Endothelial cell of umbilical vein (primary cell): ENCODE results near the gene AFF1. TPM values are rescaled to one million over a fixed set of nuclear protein-coding genes. Genes with fewer than 3 reads are reported as not detected.

ENCODE experiments used
- BruUV-seq: library from RNA; stranded (reverse); fragments of 400-500 nt; replicated peaks from 2 replicates; lab custom pipeline; 2021; lab: Mats Ljungman, UMichigan
- CTCF ChIA-PET: fragments of 300-600, 350-600 bp; sonication (Branson Sonifier 250); formaldehyde crosslinking; loops from one replicate; lab custom pipeline; 2021; ENCODE audit warnings: antibody characterized with exemption, inconsistent platforms; lab: Charles Lee
- POLR2A ChIA-PET: fragments of 300-600, 350-600 bp; sonication (Branson Sonifier 250); formaldehyde crosslinking; loops from one replicate; lab custom pipeline; 2021; ENCODE audit warnings: antibody characterized with exemption, inconsistent platforms; lab: Charles Lee
- DNase-seq: peaks from one replicate; pipeline ENCODE4 v3.0.0-alpha.2; 2011; ENCODE audit warnings: low read depth, low spot score
- FAIRE-seq: peaks from 2 replicates; lab custom pipeline; 2011; peaks lifted over from hg19 to GRCh38; lab: Jason Lieb, UNC
- H2AFZ ChIP-seq: 2 replicates; pipeline ENCODE4 v1.6.0; 2012; ENCODE audit warnings: low read depth, low read length, control low read depth, inconsistent platforms
- H3K27ac ChIP-seq: 2 replicates; pipeline ENCODE4 v1.5.1; 2011; ENCODE audit warnings: low read depth, mild to moderate bottlenecking, control low read depth, low read length, moderate library complexity; ENCODE audit not compliant: insufficient read depth
- H3K27me3 ChIP-seq, 2 experiments: 2 replicates each; pipeline versions ENCODE4 v1.6.0 to v1.6.1; 2011; ENCODE audit warnings: low read length in 2 of 2, mixed read lengths in 1 of 2; ENCODE audit not compliant: control insufficient read depth in 2 of 2, insufficient read depth in 2 of 2
- H3K36me3 ChIP-seq, 2 experiments: 2 replicates in 1 of 2; 3 replicates in 1 of 2; pipeline ENCODE4 v1.5.1; 2011; ENCODE audit warnings: low read length in 2 of 2, mild to moderate bottlenecking in 1 of 2, moderate library complexity in 1 of 2; ENCODE audit not compliant: control insufficient read depth in 2 of 2, insufficient read depth in 2 of 2; ENCODE audit errors: extremely low read depth in 1 of 2
- H3K4me1 ChIP-seq: 3 replicates; pipeline ENCODE4 v1.5.1; 2011; ENCODE audit warnings: mild to moderate bottlenecking, low read length; ENCODE audit not compliant: control insufficient read depth, insufficient read depth; ENCODE audit errors: extremely low read depth
- H3K4me2 ChIP-seq: 2 replicates; pipeline ENCODE4 v1.6.1; 2011; ENCODE audit warnings: low read length, control low read depth, mixed read lengths; ENCODE audit not compliant: insufficient read depth
- H3K4me3 ChIP-seq, 3 experiments: fragments of 200-600 bp in 1 of 3; sonication (generic), shearing (Covaris generic) in 1 of 3; replicated peaks in 1 of 3; 2 replicates each; pipeline ENCODE4 v1.5.1; 2011 to 2016; ENCODE audit warnings: control low read depth in 3 of 3, low read length in 3 of 3, mild to moderate bottlenecking in 2 of 3, inconsistent platforms in 1 of 3, low read depth in 1 of 3, moderate library complexity in 1 of 3; ENCODE audit not compliant: insufficient read depth in 1 of 3
- H3K79me2 ChIP-seq: 2 replicates; pipeline ENCODE4 v1.6.0; 2012; ENCODE audit warnings: low read length, inconsistent platforms; ENCODE audit not compliant: control insufficient read depth, insufficient read depth
- H3K9ac ChIP-seq: replicated peaks from 2 replicates; pipeline ENCODE3; 2011; ENCODE audit warnings: low read length, control low read depth; ENCODE audit not compliant: insufficient read depth; ENCODE audit errors: extremely low read depth
- H3K9me1 ChIP-seq: replicated peaks from 3 replicates; pipeline ENCODE4 v1.6.0; 2011; ENCODE audit warnings: mild to moderate bottlenecking, low read length; ENCODE audit not compliant: control insufficient read depth, insufficient read depth; ENCODE audit errors: extremely low read depth
- H3K9me3 ChIP-seq: replicated peaks from 2 replicates; pipeline ENCODE4 v1.5.1; 2012; ENCODE audit warnings: low read length, inconsistent platforms; ENCODE audit not compliant: control insufficient read depth, insufficient read depth
- H4K20me1 ChIP-seq: replicated peaks from 2 replicates; pipeline ENCODE3; 2011; ENCODE audit warnings: mild to moderate bottlenecking, low read length; ENCODE audit not compliant: control insufficient read depth, insufficient read depth; ENCODE audit errors: extremely low read depth
- CTCF ChIP-seq, 2 donors: IDR thresholded peaks; 1 replicate in 1 of 2; 2 replicates in 1 of 2; pipeline ENCODE4 v1.5.1; 2011; ENCODE audit warnings: low read length in 2 of 2, mild to moderate bottlenecking in 2 of 2, moderate library complexity in 2 of 2, control low read depth in 1 of 2, inconsistent platforms in 1 of 2, low read depth in 1 of 2; ENCODE audit not compliant: insufficient read depth in 1 of 2; ENCODE audit errors: extremely low read depth in 1 of 2
- EZH2 ChIP-seq: IDR thresholded peaks from 2 replicates; pipeline ENCODE4 v1.6.1; 2012; ENCODE audit warnings: borderline replicate concordance, low read depth, mild to moderate bottlenecking, moderate library complexity, low read length, inconsistent platforms; ENCODE audit not compliant: severe bottlenecking
- FOS ChIP-seq: IDR thresholded peaks from 2 replicates; pipeline ENCODE4 v1.6.1; 2011; ENCODE audit warnings: mild to moderate bottlenecking, low read length, moderate library complexity, borderline replicate concordance; ENCODE audit not compliant: insufficient read depth
- GATA2 ChIP-seq: IDR thresholded peaks from 2 replicates; pipeline ENCODE4 v1.7.0; 2011; ENCODE audit warnings: low read depth, mild to moderate bottlenecking, moderate library complexity, mixed read lengths, low read length; ENCODE audit not compliant: insufficient read length, insufficient read depth
- JUN ChIP-seq: IDR thresholded peaks from 2 replicates; pipeline ENCODE4 v1.6.1; 2011; ENCODE audit warnings: borderline replicate concordance, low read depth; ENCODE audit not compliant: insufficient read length, insufficient read depth
- MAX ChIP-seq: IDR thresholded peaks from 2 replicates; pipeline ENCODE4 v1.6.1; 2011; ENCODE audit not compliant: insufficient read depth, insufficient read length
- MYC ChIP-seq: IDR thresholded peaks from one replicate; pipeline ENCODE4 v1.6.1; 2011; ENCODE audit warnings: mild to moderate bottlenecking, low read depth, low read length
- POLR2A ChIP-seq: IDR thresholded peaks from 2 replicates; pipeline ENCODE4 v1.6.1; 2012; ENCODE audit warnings: low read depth, mild to moderate bottlenecking, control low read depth, low read length
- POLR2AphosphoS5 ChIP-seq: IDR thresholded peaks from 2 replicates; pipeline ENCODE4 v1.6.1; 2012; ENCODE audit warnings: low read depth, mild to moderate bottlenecking, control low read depth, low read length, moderate library complexity; ENCODE audit not compliant: insufficient read depth
- dilution Hi-C: fragments of 300-500 bp; cut with MboI; formaldehyde crosslinking; loops from one replicate; pipeline ENCODE4 v1.15.0; 2019; ENCODE audit warnings: low sequenced_read_pairs; ENCODE audit not compliant: extremely low pct_ligation_motif_present
- intact Hi-C: fragments of 100-400 bp; cut with micrococcal nuclease; formaldehyde crosslinking; loops from one replicate; pipeline ENCODE4 v1.10.0; 2022
- polyA plus RNA-seq, 4 experiments: library from polyadenylated mRNA; depleted of rRNA in 3 of 4; stranded (reverse) in 3 of 4; unstranded in 1 of 4; fragments of >200 nt; gene quantifications; 2 replicates each; pipeline versions ENCODE4 v1.2.1 to v1.2.3, GENCODE V29; 2011 to 2012; ENCODE audit warnings: missing spikeins in 1 of 4
- total RNA-seq: library from RNA; stranded (reverse); gene quantifications from 2 replicates; pipeline ENCODE4 v1.2.3, GENCODE V29; 2021

The AFF1 gene
- total and polyA plus RNA-seq, 2 donors (not counting 3 experiments of a cell fraction or from before 2014, with no cell fraction given), result 26.2 to 106 TPM

DNA sequence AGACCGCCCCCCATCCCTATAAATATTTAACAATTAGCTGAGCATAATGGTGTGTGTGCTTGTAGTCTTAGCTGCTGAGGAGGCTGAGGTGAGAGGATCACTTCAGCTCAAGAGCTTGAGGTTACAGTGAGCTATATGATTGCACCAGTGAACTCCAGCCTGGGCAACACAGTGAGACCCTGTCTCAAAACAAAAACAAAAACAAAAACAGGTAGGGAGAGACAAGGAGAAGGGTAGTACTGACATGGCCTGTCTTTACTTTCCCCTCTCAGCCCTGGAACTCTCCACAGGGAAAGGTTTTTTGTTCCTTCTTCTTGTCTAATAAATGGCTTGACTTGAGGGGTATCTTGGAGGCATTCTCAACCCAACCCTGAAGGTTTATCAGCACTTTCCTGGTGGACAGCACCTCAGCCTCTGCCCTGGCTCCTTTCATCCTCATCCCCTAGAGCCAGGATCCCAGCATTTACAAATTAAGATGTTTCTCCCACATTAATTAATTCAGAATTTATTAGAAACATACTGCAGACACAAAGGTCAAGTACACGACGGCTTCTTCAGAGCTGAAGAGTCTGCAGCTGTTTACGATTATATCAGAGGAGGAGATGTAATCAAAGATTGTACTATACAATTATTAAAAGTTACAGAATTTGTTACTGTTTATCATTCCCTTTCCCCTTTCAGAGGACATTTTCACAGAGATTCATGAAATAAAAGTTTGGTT, 131.8 kb downstream of the AFF1 start:
- H3K9me1 ChIP-seq, result no peaks in the 10 kb centered on the region
- no peak overlapping the region for H3K9ac ChIP-seq
- H3K4me2 ChIP-seq, result no peak overlapping the region
- DNase-seq (no peak), FAIRE-seq (no peak)
- no peaks in the 10 kb centered on the region for H3K9me3 ChIP-seq
- intact Hi-C loops (no loop called here), dilution Hi-C loops (no loop called here)
- peaks cover 31% of the 10 kb centered on the region for H3K79me2 ChIP-seq
- BruUV-seq, result no TSS peak
- H3K27me3 ChIP-seq, result no peaks in the 10 kb centered on the region
- TF ChIP-seq MAX (no peak), EZH2 (no peak), POLR2A (no peak), MYC (no peak), GATA2 (no peak), POLR2AphosphoS5 (no peak), JUN (no peak), CTCF (IDR thresholded peaks at IDR 0.05; ENCODE audit: extremely low read depth in 1 of 2, insufficient read depth in 1 of 2, low read depth in 1 of 2, low read length in 2 of 2) (no peak), FOS (no peak)
- CTCF ChIA-PET, result no interaction called here
- H3K4me3 ChIP-seq, result no peak overlapping the region
- no peaks in the 10 kb centered on the region for H3K4me1 ChIP-seq
- H3K27ac ChIP-seq, result no peak overlapping the region
- H2AFZ ChIP-seq, result no peak overlapping the region
- H3K36me3 ChIP-seq, result no peaks in the 10 kb centered on the region
- H4K20me1 ChIP-seq, result no peaks in the 10 kb centered on the region
- POLR2A ChIA-PET, result no interaction called here
